Endothelial cell (in vitro differentiated cells): ENCODE data around the gene NMU. TPM values are rescaled to one million over a fixed set of nuclear protein-coding genes. Genes with fewer than 3 reads are reported as not detected.
"Not testable (repeated sequence)": the region's sequence is repeated elsewhere in the genome, so short reads cannot be mapped to it uniquely, and the experiment has no call there.

Experiments used
- DNase-seq: peaks from one replicate; pipeline ENCODE4 v3.0.0; 2021; ENCODE audit warnings: low spot score
- H3K27ac Mint-ChIP-seq: one replicate; pipeline ENCODE4 v1.8.0; 2021; ENCODE audit warnings: mixed read lengths, inconsistent platforms; ENCODE audit not compliant: unreplicated experiment
- H3K27me3 Mint-ChIP-seq: one replicate; pipeline ENCODE4 v1.8.0; 2021; ENCODE audit warnings: mild to moderate bottlenecking, moderate library complexity, mixed read lengths, inconsistent platforms; ENCODE audit not compliant: unreplicated experiment
- H3K36me3 Mint-ChIP-seq: one replicate; pipeline ENCODE4 v1.8.0; 2021; ENCODE audit warnings: mild to moderate bottlenecking, low read depth, mixed read lengths, inconsistent platforms; ENCODE audit not compliant: unreplicated experiment
- H3K4me1 Mint-ChIP-seq: one replicate; pipeline ENCODE4 v1.8.0; 2021; ENCODE audit warnings: mild to moderate bottlenecking, mixed read lengths, inconsistent platforms; ENCODE audit not compliant: unreplicated experiment
- H3K4me3 Mint-ChIP-seq: one replicate; pipeline ENCODE4 v1.8.0; 2021; ENCODE audit warnings: mild to moderate bottlenecking, mixed read lengths, inconsistent platforms; ENCODE audit not compliant: unreplicated experiment
- H3K9me3 Mint-ChIP-seq: one replicate; pipeline ENCODE4 v1.8.0; 2021; ENCODE audit warnings: mixed read lengths, inconsistent platforms; ENCODE audit not compliant: unreplicated experiment
- long read RNA-seq: library from polyadenylated mRNA; unstranded; transcript quantifications from one replicate; pipeline ENCODE4 v2.0.0, GENCODE V29; 2020; ENCODE audit not compliant: unreplicated experiment
- total RNA-seq: library from RNA; stranded (reverse); fragmentation: NEBNext Ultra II Directional; extraction: Animal tissue kit (Norgen Biotek cat#: 25700); gene quantifications from one replicate; pipeline ENCODE4 v1.2.1, GENCODE V29; 2021; ENCODE audit not compliant: unreplicated experiment
- TF ChIP-seq, protein P1 (sequence below): fragments of 200-600 bp; sonication (generic); IDR thresholded peaks from one replicate; pipeline ENCODE4 v1.5.0; 2021; ENCODE audit warnings: antibody characterized with exemption; ENCODE audit not compliant: unreplicated experiment

The NMU gene
- 6.3 TPM for total RNA-seq
- long read RNA-seq, partial matches to known transcripts: 0 of 1 reads
- long read RNA-seq, other reads (novel, unspliced or antisense): 0 of 1 reads

GRCh38 chr4:55635741-55636655 lies at the start of gene NMU:
NMU (minus strand) TSS chr4:55636298; CDS start chr4:55636192, 106 bp downstream.
- peaks cover 25% of the 10 kb centered on the region for H3K4me1 Mint-ChIP-seq
- H3K27me3 Mint-ChIP-seq: peaks cover 5% of the 10 kb centered on the region
- DNase-seq: peak; percentile 48
- peak within 1 kb of the TSS; percentile 76 for H3K27ac Mint-ChIP-seq
- no peaks in the 10 kb centered on the region for H3K9me3 Mint-ChIP-seq
- H3K4me3 Mint-ChIP-seq: peak within 1 kb of the TSS; percentile 95
- TF ChIP-seq, protein P1, sequence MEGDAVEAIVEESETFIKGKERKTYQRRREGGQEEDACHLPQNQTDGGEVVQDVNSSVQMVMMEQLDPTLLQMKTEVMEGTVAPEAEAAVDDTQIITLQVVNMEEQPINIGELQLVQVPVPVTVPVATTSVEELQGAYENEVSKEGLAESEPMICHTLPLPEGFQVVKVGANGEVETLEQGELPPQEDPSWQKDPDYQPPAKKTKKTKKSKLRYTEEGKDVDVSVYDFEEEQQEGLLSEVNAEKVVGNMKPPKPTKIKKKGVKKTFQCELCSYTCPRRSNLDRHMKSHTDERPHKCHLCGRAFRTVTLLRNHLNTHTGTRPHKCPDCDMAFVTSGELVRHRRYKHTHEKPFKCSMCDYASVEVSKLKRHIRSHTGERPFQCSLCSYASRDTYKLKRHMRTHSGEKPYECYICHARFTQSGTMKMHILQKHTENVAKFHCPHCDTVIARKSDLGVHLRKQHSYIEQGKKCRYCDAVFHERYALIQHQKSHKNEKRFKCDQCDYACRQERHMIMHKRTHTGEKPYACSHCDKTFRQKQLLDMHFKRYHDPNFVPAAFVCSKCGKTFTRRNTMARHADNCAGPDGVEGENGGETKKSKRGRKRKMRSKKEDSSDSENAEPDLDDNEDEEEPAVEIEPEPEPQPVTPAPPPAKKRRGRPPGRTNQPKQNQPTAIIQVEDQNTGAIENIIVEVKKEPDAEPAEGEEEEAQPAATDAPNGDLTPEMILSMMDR: no peak
- H3K36me3 Mint-ChIP-seq: peaks cover 5% of the 10 kb centered on the region

GRCh38 chr4:55684276-55684675 lies 48.2 kb upstream of the NMU start:
- H3K27me3 Mint-ChIP-seq: no peaks in the 10 kb centered on the region
- H3K9me3 Mint-ChIP-seq: no peaks in the 10 kb centered on the region
- H3K36me3 Mint-ChIP-seq: no peaks in the 10 kb centered on the region
- H3K27ac Mint-ChIP-seq: no peak overlapping the region
- H3K4me1 Mint-ChIP-seq: peaks cover 16% of the 10 kb centered on the region
- no peak overlapping the region for H3K4me3 Mint-ChIP-seq
- no peak for DNase-seq
- TF ChIP-seq, protein P1: no peak

- not testable (repeated sequence) for H3K4me3 Mint-ChIP-seq, H3K9me3 Mint-ChIP-seq, DNase-seq, H3K27me3 Mint-ChIP-seq, H3K36me3 Mint-ChIP-seq
- Mint-ChIP-seq H3K4me1 (peaks cover 16% of the 10 kb centered on the region), H3K27ac (peak overlapping the region; percentile 82)
Observed at GRCh38 chr4:55682797-55683196, 46.7 kb upstream of the NMU start.

GRCh38 chr4:55682295-55682694 lies 46.2 kb upstream of the NMU start:
- no peak overlapping the region for H3K4me3 Mint-ChIP-seq
- TF ChIP-seq, protein P1: no peak
- DNase-seq: no peak
- H3K36me3 Mint-ChIP-seq: no peaks in the 10 kb centered on the region
- peaks cover 18% of the 10 kb centered on the region for H3K4me1 Mint-ChIP-seq
- no peaks in the 10 kb centered on the region for H3K9me3 Mint-ChIP-seq
- H3K27ac Mint-ChIP-seq: peak overlapping the region; percentile 82
- no peaks in the 10 kb centered on the region for H3K27me3 Mint-ChIP-seq

- Mint-ChIP-seq H3K36me3 (no peaks in the 10 kb centered on the region), H3K9me3 (no peaks in the 10 kb centered on the region), H3K27me3 (no peaks in the 10 kb centered on the region), H3K4me1 (peaks cover 19% of the 10 kb centered on the region), H3K4me3 (no peak overlapping the region), H3K27ac (no peak overlapping the region)
- no peak for DNase-seq
- TF ChIP-seq, protein P1: no peak
Observed at GRCh38 chr4:55681430-55681829, 45.3 kb upstream of the NMU start.
